PFSK-1 (cell line): ENCODE measurements around the gene TLE2.

Experiments
- FOXP2 ChIP-seq: optimal IDR thresholded peaks from 2 replicates; pipeline ENCODE3; 2011; ENCODE audit warnings: borderline replicate concordance, control low read depth, inconsistent platforms; ENCODE audit not compliant: insufficient read depth; ENCODE audit errors: extremely low read length, extremely low read depth
- POLR2AphosphoS5 ChIP-seq: IDR thresholded peaks from 2 replicates; pipeline ENCODE4 v1.6.1; 2012; ENCODE audit warnings: low read depth, mild to moderate bottlenecking, control low read depth, low read length, moderate library complexity
- SIN3A ChIP-seq: IDR thresholded peaks from 2 replicates; pipeline ENCODE4 v1.6.1; 2012; ENCODE audit warnings: mild to moderate bottlenecking, low read length, moderate library complexity, borderline replicate concordance; ENCODE audit not compliant: insufficient read depth
- TAF1 ChIP-seq: IDR thresholded peaks from 2 replicates; pipeline ENCODE4 v1.6.1; 2012; ENCODE audit warnings: low read length, control low read depth, borderline replicate concordance; ENCODE audit not compliant: insufficient read depth
- TF ChIP-seq, protein P1 (sequence below), 2 experiments: IDR thresholded peaks; 2 replicates each; pipeline versions ENCODE4 v1.6.1 to v1.8.0; 2011 to 2012; ENCODE audit warnings: low read depth in 2 of 2, low read length in 2 of 2, control low read depth in 1 of 2, inconsistent platforms in 1 of 2, mild to moderate bottlenecking in 1 of 2, moderate library complexity in 1 of 2; ENCODE audit not compliant: insufficient read depth in 1 of 2

Gene TLE2

DNA sequence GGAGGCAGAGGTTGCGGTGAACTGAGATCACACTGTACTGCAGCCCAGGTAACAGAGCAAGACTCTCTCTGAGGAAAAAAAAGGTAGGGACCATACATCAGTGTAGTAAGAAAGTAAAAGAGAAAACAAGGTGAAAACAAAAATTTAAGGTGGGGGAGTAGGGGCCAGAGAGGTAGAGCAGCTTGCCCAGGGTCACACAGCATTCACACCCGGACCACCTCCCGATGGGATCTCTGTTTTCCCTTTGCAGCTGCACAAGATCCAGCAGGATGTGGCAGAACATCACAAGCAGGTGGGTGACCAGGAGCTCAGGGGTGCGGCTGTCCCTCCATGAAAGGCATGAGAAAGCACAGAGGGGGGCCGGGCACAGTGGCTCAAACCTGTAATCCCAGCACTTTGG is 47.2 kb downstream of the TLE2 start:
- TF ChIP-seq SIN3A (no peak), FOXP2 (no peak), POLR2AphosphoS5 (no peak), TAF1 (no peak)
- TF ChIP-seq, protein P1, sequence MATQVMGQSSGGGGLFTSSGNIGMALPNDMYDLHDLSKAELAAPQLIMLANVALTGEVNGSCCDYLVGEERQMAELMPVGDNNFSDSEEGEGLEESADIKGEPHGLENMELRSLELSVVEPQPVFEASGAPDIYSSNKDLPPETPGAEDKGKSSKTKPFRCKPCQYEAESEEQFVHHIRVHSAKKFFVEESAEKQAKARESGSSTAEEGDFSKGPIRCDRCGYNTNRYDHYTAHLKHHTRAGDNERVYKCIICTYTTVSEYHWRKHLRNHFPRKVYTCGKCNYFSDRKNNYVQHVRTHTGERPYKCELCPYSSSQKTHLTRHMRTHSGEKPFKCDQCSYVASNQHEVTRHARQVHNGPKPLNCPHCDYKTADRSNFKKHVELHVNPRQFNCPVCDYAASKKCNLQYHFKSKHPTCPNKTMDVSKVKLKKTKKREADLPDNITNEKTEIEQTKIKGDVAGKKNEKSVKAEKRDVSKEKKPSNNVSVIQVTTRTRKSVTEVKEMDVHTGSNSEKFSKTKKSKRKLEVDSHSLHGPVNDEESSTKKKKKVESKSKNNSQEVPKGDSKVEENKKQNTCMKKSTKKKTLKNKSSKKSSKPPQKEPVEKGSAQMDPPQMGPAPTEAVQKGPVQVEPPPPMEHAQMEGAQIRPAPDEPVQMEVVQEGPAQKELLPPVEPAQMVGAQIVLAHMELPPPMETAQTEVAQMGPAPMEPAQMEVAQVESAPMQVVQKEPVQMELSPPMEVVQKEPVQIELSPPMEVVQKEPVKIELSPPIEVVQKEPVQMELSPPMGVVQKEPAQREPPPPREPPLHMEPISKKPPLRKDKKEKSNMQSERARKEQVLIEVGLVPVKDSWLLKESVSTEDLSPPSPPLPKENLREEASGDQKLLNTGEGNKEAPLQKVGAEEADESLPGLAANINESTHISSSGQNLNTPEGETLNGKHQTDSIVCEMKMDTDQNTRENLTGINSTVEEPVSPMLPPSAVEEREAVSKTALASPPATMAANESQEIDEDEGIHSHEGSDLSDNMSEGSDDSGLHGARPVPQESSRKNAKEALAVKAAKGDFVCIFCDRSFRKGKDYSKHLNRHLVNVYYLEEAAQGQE (IDR thresholded peaks at IDR 0.05; ENCODE audit: insufficient read depth in 1 of 2, low read depth in 2 of 2, low read length in 2 of 2) = no peak

DNA sequence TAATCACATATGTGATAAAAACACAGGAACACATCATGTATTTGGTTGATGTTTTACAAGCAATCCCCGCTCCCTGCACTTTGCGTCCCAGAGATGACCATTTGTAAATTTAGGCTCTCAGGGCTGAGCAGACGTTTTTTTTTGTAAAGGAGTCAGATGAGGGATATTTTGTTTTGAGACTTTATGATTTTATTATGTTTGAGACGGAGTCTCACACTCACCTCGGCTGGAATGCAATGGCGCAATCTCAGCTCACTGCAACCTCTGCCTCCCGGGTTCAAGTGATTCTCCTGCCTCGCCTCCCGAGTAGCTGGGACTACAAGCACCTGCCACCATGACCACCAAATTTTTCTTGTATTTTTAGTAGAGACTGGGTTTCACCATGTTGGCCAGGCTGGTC is 50.3 kb downstream of the TLE2 start:
- TF ChIP-seq POLR2AphosphoS5 (no peak), TAF1 (no peak), SIN3A (no peak), FOXP2 (no peak)
- TF ChIP-seq, protein P1 (IDR thresholded peaks at IDR 0.05; ENCODE audit: insufficient read depth in 1 of 2, low read depth in 2 of 2, low read length in 2 of 2) = no peak

DNA sequence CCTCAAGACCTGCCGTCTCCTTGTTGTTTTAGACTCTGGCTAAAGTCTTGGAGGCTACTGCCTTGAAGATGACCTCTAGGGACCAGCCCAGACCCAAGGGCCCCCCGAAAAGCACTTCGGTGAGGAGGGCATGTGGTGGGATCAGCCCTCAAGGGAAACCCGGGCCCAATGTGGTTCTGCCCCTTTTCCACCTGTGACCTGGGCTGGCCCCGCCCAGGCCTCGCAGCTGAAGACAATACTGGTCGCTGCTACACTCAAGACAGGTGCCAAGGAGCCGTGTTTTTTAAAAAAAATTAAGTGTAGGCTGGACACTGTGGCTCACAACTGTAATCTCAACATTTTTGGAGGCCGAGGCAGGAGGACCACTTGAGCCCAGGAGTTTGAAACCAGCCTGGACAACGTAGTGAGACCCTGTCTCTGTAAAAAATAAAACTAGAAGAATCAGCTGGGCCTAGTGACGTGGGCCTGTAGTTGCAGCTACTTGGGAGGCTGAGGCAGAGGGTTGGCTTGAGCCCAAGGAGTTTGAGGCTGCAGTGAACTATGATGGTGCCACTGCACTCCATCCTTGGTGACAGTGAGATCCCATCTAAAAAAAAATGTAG is 50.8 kb downstream of the TLE2 start:
- TF ChIP-seq, protein P1 (IDR thresholded peaks at IDR 0.05; ENCODE audit: insufficient read depth in 1 of 2, low read depth in 2 of 2, low read length in 2 of 2) = no peak
- TF ChIP-seq TAF1 (no peak), SIN3A (no peak), POLR2AphosphoS5 (no peak), FOXP2 (no peak)

DNA sequence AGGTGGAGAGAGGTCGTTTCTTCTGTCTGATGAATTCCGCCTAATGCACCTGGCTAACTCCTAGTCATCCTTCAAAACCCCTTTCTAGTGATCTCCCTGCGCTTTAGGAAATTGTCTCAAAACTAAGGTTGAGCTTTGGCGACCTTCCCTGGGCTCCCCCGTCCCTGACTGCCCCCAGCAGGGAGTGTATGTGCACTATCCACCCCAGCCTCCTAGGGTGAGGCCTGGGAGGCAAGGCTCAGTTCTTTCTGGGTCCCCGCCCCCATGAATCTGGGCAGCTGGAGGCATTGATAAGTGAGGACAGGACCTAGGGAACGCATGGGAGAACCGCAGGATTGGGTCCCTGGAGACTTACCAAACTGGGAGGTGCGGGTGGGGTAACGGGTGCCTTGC is 51.3 kb downstream of the TLE2 start:
- TF ChIP-seq FOXP2 = no peak
- no peak for TF ChIP-seq SIN3A
- no peak for TF ChIP-seq TAF1
- TF ChIP-seq, protein P1 (IDR thresholded peaks at IDR 0.05; ENCODE audit: insufficient read depth in 1 of 2, low read depth in 2 of 2, low read length in 2 of 2) = no peak
- no peak for TF ChIP-seq POLR2AphosphoS5

DNA sequence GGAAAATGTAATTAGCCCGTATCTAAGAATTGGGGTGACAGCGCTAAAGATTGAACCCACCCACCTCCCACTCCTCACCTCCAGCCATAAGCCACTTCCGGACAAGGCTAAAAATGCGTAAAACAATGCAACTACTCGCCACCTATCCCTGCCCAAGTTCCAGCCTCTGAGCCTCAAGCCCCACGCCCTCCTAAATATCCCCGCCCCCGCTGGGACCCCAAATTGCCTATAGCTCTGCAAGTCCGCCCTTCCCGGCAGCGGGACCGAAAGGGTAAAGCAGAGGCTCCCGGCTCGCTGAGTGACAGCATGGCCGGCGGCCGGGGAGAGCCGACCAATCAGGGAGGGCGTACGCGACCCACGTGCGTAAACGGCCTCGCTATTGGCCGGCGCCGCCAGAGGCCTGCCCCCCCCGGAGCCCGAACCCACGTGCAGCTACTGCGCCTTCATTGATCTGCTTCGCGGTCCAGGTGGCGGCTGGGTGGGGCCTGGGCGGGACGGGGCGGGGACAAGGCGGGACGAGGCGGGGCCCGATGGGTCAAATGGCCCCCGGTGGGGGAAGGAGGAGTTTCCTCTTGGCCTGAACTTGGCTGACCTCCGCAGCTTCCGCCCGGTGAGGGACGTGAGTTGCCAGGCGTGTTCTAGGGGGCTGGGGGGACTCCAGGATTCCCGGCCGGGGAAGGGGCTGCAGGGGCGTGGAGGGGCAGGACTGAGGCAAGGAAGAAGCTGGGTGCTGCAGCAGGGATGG is 51.9 kb downstream of the TLE2 start, which contains the start of gene TLE6:
TSS of gene TLE6 (plus strand) at position 564 of the 745 bp plus-strand sequence. CDS start 670 bp downstream, outside the sequence.
- TF ChIP-seq SIN3A = 0 out of 2 replicates have a peak, but pooled peaks have one; percentile 13
- TF ChIP-seq, protein P1 (IDR thresholded peaks at IDR 0.05; ENCODE audit: insufficient read depth in 1 of 2, low read depth in 2 of 2, low read length in 2 of 2) = no peak
